ENCODE results near the gene HYOU1. TPM values are rescaled to one million over a fixed set of nuclear protein-coding genes. Genes with fewer than 3 reads are reported as not detected.

The HYOU1 gene
- total and polyA plus RNA-seq, 2 of the 8 experiments (the other 6 are each of a cell fraction or from before 2014, with no cell fraction given): 239 to 295 TPM

DNA sequence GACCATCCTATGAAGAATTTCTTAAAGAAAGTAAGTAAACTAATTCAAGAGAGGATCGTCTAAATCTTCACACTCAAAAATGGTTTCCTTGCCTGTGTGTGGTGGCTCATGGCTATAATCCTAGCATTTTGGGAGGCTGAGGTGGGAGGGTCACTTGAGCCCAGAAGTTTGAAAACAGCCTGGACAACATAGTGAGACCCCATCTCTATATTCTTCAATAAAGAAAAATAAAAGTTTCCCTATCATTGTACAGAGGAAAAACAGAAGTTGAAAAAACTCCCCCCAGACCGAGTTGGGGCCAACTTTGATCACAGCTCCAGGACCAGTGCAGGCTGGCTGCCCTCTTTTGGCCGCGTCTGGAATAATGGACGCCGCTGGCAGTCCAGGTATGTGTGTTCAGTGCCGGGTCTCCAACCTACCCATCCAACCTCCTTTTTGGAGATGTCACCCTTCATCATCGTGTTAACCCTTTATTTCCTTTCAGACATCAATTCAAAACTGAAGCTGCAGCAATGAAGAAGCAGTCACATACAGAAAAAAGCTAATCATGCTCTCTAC is 41.9 kb downstream of the HYOU1 start:
- DNase-seq (ENCODE audit: low read depth in 1 of 2, low spot score in 2 of 2) (no peak), FAIRE-seq (no peak)
- H3K27me3 ChIP-seq (replicated peaks in 1 of 4; ENCODE audit: control insufficient read depth in 3 of 4, extremely low read depth in 1 of 4, insufficient read depth in 3 of 4, low read length in 3 of 4): no peaks in the 10 kb centered on the region
- H4K20me1 ChIP-seq (replicated peaks in 1 of 2; ENCODE audit: control insufficient read depth in 1 of 2, insufficient read depth in 2 of 2, low read length in 2 of 2): peaks cover 3 to 7% of the 10 kb centered on the region in 2 experiments
- H3K4me1 ChIP-seq (replicated peaks in 1 of 4; ENCODE audit: control insufficient read depth in 3 of 4, insufficient read depth in 4 of 4, low read length in 3 of 4): peaks cover 0 to 8% (median 2%) of the 10 kb centered on the region in 4 experiments; a peak in 4 of 7 replicates
- H3K18ac ChIP-seq (ENCODE audit: extremely low read depth, low read length): no peak overlapping the region
- no peak overlapping the region for H3K4ac ChIP-seq (replicated peaks; ENCODE audit: insufficient read length, low read depth, low read length)
- H2BK120ac ChIP-seq (replicated peaks; ENCODE audit: low read depth, low read length): no peak overlapping the region
- no peak overlapping the region for H4K91ac ChIP-seq (replicated peaks; ENCODE audit: insufficient read length, low read length)
- WGBS, 2 experiments (ENCODE audit: extremely low coverage in 1 of 2, insufficient coverage in 1 of 2, insufficient read length in 1 of 2, insufficient replicate concordance in 2 of 2, low coverage in 1 of 2, low lambda C conversion rate in 2 of 2, missing lambda C conversion rate in 1 of 2): 85% methylated on average over 8 of the region's 8 CpGs; no CpG with 5 or more reads in 1 of the 2 experiments
- no peak overlapping the region for H3K14ac ChIP-seq (ENCODE audit: insufficient read length)
- H3K23ac ChIP-seq (ENCODE audit: insufficient read length): no peak overlapping the region
- H3K9ac ChIP-seq (replicated peaks in 1 of 4; ENCODE audit: extremely low read depth in 1 of 4, low read depth in 3 of 4, low read length in 3 of 4): no peak overlapping the region
- no peak overlapping the region for H2BK5ac ChIP-seq (ENCODE audit: low read depth, low read length)
- ChIA-PET CTCF (ENCODE audit: partially characterized antibody) (interaction anchor here (0.6 to 1.8 kb wide), 12 partner anchors 8 to 832 kb away, joined by 3 to 5 read pairs (median 3); no protein-coding TSS in a partner anchor), POLR2A (ENCODE audit: partially characterized antibody) (interaction anchor here (0.6 to 18.5 kb wide), 18 partner anchors 12 to 223 kb away, joined by 3 to 264 read pairs (median 4); partner anchors contain the start of genes C2CD2L, CENATAC, DPAGT1 and HMBS)
- no peak overlapping the region for H2BK15ac ChIP-seq (ENCODE audit: low read length)
- 0 out of 2 replicates have a peak overlapping the region, but pooled peaks have one; percentile 73 for H4K8ac ChIP-seq (ENCODE audit: extremely low read depth, insufficient read depth, low read length)
- H3K4me2 ChIP-seq (ENCODE audit: insufficient read depth in 1 of 2, low read depth in 2 of 2, low read length in 2 of 2): no peak overlapping the region; a peak in 1 of 4 replicates
- no peak overlapping the region for H3K56ac ChIP-seq (replicated peaks; ENCODE audit: insufficient read length, low read depth, low read length)
- H3K4me3 ChIP-seq (ENCODE audit: extremely low read depth in 1 of 4, insufficient read depth in 2 of 4, low read depth in 3 of 4, low read length in 4 of 4): no peak overlapping the region
- H3K23me2 ChIP-seq (ENCODE audit: low read depth, low read length): no peaks in the 10 kb centered on the region; the same call in 1 of the 2 replicates
- H2BK12ac ChIP-seq (ENCODE audit: low read depth, low read length): no peak overlapping the region
- H3K36me3 ChIP-seq (ENCODE audit: control insufficient read depth in 2 of 4, insufficient read depth in 4 of 4, low read length in 3 of 4): peaks cover 27 to 71% (median 51%) of the 10 kb centered on the region in 4 experiments
- H3K79me1 ChIP-seq (ENCODE audit: low read depth, low read length): peaks cover 3% of the 10 kb centered on the region
- no peak overlapping the region for H4K5ac ChIP-seq (ENCODE audit: insufficient read length, low read depth, low read length)
- no peaks in the 10 kb centered on the region for H3K9me3 ChIP-seq (ENCODE audit: insufficient read depth in 2 of 2, low read depth in 1 of 2, low read length in 1 of 2)
- H2AFZ ChIP-seq (ENCODE audit: low read length): no peak overlapping the region
- no peak overlapping the region for H2AK5ac ChIP-seq (ENCODE audit: low read depth, low read length)
- H2BK20ac ChIP-seq (ENCODE audit: low read length): no peak overlapping the region
- H3K27ac ChIP-seq (ENCODE audit: low read depth, low read length): no peak overlapping the region
- peaks cover 14 to 39% of the 10 kb centered on the region in 2 experiments; a peak in 3 of 4 replicates for H3K79me2 ChIP-seq (ENCODE audit: control insufficient read depth in 1 of 2, insufficient read depth in 2 of 2, low read length in 2 of 2)
- no peak for TF ChIP-seq EGR1 (IDR thresholded peaks at IDR 0.05; ENCODE audit: borderline replicate concordance, low read depth, low read length)
- peak; percentile 64 for TF ChIP-seq YY1 (IDR thresholded peaks at IDR 0.05; ENCODE audit: low read depth, low read length)
- TF ChIP-seq, protein P1, sequence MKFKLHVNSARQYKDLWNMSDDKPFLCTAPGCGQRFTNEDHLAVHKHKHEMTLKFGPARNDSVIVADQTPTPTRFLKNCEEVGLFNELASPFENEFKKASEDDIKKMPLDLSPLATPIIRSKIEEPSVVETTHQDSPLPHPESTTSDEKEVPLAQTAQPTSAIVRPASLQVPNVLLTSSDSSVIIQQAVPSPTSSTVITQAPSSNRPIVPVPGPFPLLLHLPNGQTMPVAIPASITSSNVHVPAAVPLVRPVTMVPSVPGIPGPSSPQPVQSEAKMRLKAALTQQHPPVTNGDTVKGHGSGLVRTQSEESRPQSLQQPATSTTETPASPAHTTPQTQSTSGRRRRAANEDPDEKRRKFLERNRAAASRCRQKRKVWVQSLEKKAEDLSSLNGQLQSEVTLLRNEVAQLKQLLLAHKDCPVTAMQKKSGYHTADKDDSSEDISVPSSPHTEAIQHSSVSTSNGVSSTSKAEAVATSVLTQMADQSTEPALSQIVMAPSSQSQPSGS (IDR thresholded peaks at IDR 0.05; ENCODE audit: low read length): peak; percentile 75; the same call in 1 of the 2 replicates
- TF ChIP-seq, protein P2, sequence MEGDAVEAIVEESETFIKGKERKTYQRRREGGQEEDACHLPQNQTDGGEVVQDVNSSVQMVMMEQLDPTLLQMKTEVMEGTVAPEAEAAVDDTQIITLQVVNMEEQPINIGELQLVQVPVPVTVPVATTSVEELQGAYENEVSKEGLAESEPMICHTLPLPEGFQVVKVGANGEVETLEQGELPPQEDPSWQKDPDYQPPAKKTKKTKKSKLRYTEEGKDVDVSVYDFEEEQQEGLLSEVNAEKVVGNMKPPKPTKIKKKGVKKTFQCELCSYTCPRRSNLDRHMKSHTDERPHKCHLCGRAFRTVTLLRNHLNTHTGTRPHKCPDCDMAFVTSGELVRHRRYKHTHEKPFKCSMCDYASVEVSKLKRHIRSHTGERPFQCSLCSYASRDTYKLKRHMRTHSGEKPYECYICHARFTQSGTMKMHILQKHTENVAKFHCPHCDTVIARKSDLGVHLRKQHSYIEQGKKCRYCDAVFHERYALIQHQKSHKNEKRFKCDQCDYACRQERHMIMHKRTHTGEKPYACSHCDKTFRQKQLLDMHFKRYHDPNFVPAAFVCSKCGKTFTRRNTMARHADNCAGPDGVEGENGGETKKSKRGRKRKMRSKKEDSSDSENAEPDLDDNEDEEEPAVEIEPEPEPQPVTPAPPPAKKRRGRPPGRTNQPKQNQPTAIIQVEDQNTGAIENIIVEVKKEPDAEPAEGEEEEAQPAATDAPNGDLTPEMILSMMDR (IDR thresholded peaks at IDR 0.05; ENCODE audit: control extremely low read depth in 1 of 3, insufficient read depth in 1 of 3, low read depth in 1 of 3, low read length in 3 of 3): peak in 2 of 3 experiments; percentile 25 to 26; a peak in 2 of 4 replicates
- 0 out of 2 replicates have a peak, but pooled peaks have one; percentile 43 for TF ChIP-seq KDM1A (IDR thresholded peaks at IDR 0.05; ENCODE audit: borderline replicate concordance, low read length)
- TF ChIP-seq HDAC6 (IDR thresholded peaks at IDR 0.05; ENCODE audit: low read depth, low read length): no peak
- TF ChIP-seq RFX5 (IDR thresholded peaks at IDR 0.05; ENCODE audit: borderline replicate concordance, low read depth, low read length): no peak
- TF ChIP-seq CEBPB (IDR thresholded peaks at IDR 0.05; ENCODE audit: low read depth, low read length): no peak

Measured in H1 (cell line).